DND-41 (cell line): ENCODE measurements around the gene GSTM5.
"Not testable (repeated sequence)": the region's sequence is repeated elsewhere in the genome, so short reads cannot be mapped to it uniquely, and the experiment has no call there.

Source experiments
- ATAC-seq: fragments of 200-7000 bp; cut with Tn5 transposase; 3 replicates; pipeline ENCODE4 v1.9.1; 2021; ENCODE audit warnings: low read depth; ENCODE audit not compliant: insufficient read depth
- DNase-seq: peaks from one replicate; pipeline ENCODE4 v3.0.0-alpha.2; 2020
- H2AFZ ChIP-seq: 2 replicates; pipeline ENCODE4 v1.6.0; 2012; ENCODE audit warnings: low read depth, low read length
- H3K27ac ChIP-seq: 2 replicates; pipeline ENCODE4 v1.5.1; 2012; ENCODE audit warnings: low read length, inconsistent platforms
- H3K27me3 ChIP-seq: fragments of 200-600 bp; sonication (generic); 2 replicates; pipeline ENCODE4 v1.6.0; 2012; ENCODE audit warnings: low read length, mild to moderate bottlenecking, inconsistent platforms; ENCODE audit not compliant: insufficient read depth, poor library complexity
- H3K36me3 ChIP-seq: 2 replicates; pipeline ENCODE4 v1.5.1; 2012; ENCODE audit warnings: low read length, inconsistent platforms; ENCODE audit not compliant: insufficient read depth
- H3K4me1 ChIP-seq: 2 replicates; pipeline ENCODE4 v1.5.1; 2012; ENCODE audit warnings: mild to moderate bottlenecking, low read length; ENCODE audit not compliant: insufficient read depth
- H3K4me2 ChIP-seq: 2 replicates; pipeline ENCODE4 v1.6.0; 2012; ENCODE audit warnings: mild to moderate bottlenecking, moderate library complexity, low read length, inconsistent platforms; ENCODE audit not compliant: insufficient read depth
- H3K4me3 ChIP-seq, 2 experiments: fragments of 200-600 bp in 1 of 2; shearing (Covaris generic) in 1 of 2; 2 replicates each; pipeline ENCODE4 v1.5.1; 2012 to 2016; ENCODE audit warnings: inconsistent platforms in 2 of 2, low read length in 2 of 2, mild to moderate bottlenecking in 2 of 2, low read depth in 1 of 2, moderate library complexity in 1 of 2
- H3K79me2 ChIP-seq: 2 replicates; pipeline ENCODE4 v1.6.0; 2012; ENCODE audit warnings: low read length, inconsistent platforms; ENCODE audit not compliant: insufficient read depth
- H3K9ac ChIP-seq: 2 replicates; pipeline ENCODE4 v1.6.0; 2012; ENCODE audit warnings: low read depth, mild to moderate bottlenecking, inconsistent platforms, low read length, moderate library complexity
- H3K9me3 ChIP-seq: 2 replicates; pipeline ENCODE4 v1.5.1; 2012; ENCODE audit warnings: low read length, moderate library complexity, mild to moderate bottlenecking, inconsistent platforms; ENCODE audit not compliant: insufficient read depth, severe bottlenecking
- H4K20me1 ChIP-seq: 2 replicates; pipeline ENCODE4 v1.6.0; 2012; ENCODE audit warnings: low read length; ENCODE audit not compliant: insufficient read depth
- CTCF ChIP-seq: IDR thresholded peaks from 2 replicates; pipeline ENCODE4 v1.5.1; 2012; ENCODE audit warnings: borderline replicate concordance, low read length, moderate library complexity, mild to moderate bottlenecking; ENCODE audit not compliant: poor library complexity, severe bottlenecking; ENCODE audit errors: extremely low read depth
- EZH2 ChIP-seq: IDR thresholded peaks from 3 replicates; pipeline ENCODE4 v1.6.1; 2012; ENCODE audit warnings: borderline replicate concordance, low read depth, mild to moderate bottlenecking, moderate library complexity, low read length, inconsistent platforms; ENCODE audit not compliant: severe bottlenecking

The GSTM5 gene

GRCh38 chr1:109765896-109766615, 54.0 kb downstream of the GSTM5 start:
- TF ChIP-seq EZH2 (no peak), CTCF (no peak)
- DNase-seq = no peak
- H3K4me1 ChIP-seq = no peaks in the 10 kb centered on the region
- H2AFZ ChIP-seq = no peak overlapping the region
- H3K36me3 ChIP-seq = no peaks in the 10 kb centered on the region
- H3K4me2 ChIP-seq = no peak overlapping the region
- H3K4me3 ChIP-seq = no peak overlapping the region
- H3K27ac ChIP-seq = no peak overlapping the region
- peaks cover 3% of the 10 kb centered on the region for H3K27me3 ChIP-seq
- H3K9me3 ChIP-seq = no peaks in the 10 kb centered on the region
- no peaks in the 10 kb centered on the region for H3K79me2 ChIP-seq
- H4K20me1 ChIP-seq = no peaks in the 10 kb centered on the region
- no peak for ATAC-seq
- H3K9ac ChIP-seq = no peak overlapping the region

- H3K9ac ChIP-seq, H3K4me1 ChIP-seq, DNase-seq, H3K79me2 ChIP-seq, ATAC-seq, H3K4me3 ChIP-seq, H3K9me3 ChIP-seq, H3K4me2 ChIP-seq, H3K36me3 ChIP-seq, H4K20me1 ChIP-seq, H3K27me3 ChIP-seq, H3K27ac ChIP-seq, H2AFZ ChIP-seq: not testable (repeated sequence)
Measured at GRCh38 chr1:109766991-109767636, 55.1 kb downstream of the GSTM5 start.
